Putamen (tissue), 1 donor: Measurements from ENCODE around the gene GLG1.
"Not testable (repeated sequence)": the region's sequence is repeated elsewhere in the genome, so short reads cannot be mapped to it uniquely, and the experiment has no call there.

Experiments used
- DNase-seq: peaks from one replicate; pipeline ENCODE4 v3.0.0-alpha.2; 2016; ENCODE audit warnings: low spot score

Gene GLG1

DNA sequence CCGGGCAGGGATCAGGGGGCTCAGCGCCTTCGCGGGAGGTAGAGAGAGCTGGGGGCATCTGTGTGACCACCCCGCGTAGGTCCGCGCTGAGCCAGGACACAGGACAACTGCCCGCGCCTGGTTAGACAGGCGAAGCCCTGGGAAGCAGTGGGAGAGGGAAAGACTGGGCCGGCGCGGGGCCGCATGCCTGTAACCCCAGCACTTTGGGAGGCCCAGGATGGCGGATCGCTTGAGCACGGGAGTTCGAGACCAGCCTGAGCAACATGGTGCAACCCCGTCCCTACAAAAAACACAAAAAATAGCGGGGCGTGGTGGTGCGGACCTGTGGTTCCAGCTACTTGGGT is 199.6 kb downstream of the GLG1 start:
- DNase-seq: not testable (repeated sequence)

- not testable (repeated sequence) for DNase-seq
Observed at GRCh38 chr16:74406600-74407361, 200.1 kb downstream of the GLG1 start.

DNA sequence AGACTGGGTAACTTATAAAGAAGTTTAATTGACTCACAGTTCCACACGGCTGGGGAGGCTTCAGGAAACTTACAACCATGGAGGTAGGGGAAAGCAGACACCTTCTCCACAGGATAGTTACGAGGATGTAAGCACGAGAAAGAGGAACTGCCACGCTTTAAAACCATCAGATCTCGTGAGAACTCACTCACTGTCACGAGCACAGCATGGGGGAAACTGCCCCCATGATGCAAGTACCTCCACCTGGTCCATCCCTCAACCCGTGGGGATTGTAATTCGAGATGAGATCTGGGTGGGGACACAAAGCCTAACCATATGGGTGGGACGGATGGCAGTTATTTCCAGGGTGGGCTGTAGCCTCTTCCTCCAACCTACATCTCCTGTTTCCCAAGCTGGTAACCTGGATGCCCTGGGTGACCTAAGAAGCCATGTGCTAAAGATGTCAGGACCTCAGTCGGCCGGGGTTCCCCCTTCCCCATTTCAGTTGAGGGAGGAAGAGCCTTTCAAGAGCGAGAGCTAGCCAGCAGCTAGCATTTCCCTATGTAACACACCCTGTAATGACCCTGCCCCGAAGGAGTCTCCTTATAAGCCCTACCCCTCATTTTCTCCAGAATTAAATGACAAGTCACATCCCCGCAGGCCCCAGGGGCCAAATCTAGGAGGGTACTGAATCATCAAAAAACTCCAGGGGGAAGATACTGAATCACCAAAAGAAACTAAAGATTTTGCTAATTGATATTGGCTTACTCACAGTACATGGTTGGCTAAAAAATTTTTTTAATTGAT is 202.6 kb downstream of the GLG1 start:
- DNase-seq: not testable (repeated sequence)

DNA sequence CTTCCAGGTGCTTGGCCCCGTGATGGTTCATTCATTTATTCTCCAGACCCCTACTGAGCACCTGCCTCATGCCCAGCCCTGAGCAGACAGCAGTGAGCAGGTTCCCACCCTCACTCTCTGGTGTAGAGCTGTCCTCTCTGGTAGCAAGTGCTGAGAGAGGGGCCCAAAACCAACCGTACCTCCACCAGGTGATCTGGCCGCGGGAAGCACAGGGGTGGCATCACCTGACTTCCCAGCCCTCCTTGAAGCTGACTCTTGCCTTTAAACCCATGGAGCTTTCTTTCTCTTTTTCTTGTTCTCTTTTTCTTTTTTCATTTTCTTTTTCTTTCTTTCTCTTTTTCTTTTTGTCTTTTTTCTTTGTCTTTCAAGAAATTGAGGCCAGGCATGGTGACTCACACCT is 206.7 kb downstream of the GLG1 start:
- DNase-seq: not testable (repeated sequence)

DNA sequence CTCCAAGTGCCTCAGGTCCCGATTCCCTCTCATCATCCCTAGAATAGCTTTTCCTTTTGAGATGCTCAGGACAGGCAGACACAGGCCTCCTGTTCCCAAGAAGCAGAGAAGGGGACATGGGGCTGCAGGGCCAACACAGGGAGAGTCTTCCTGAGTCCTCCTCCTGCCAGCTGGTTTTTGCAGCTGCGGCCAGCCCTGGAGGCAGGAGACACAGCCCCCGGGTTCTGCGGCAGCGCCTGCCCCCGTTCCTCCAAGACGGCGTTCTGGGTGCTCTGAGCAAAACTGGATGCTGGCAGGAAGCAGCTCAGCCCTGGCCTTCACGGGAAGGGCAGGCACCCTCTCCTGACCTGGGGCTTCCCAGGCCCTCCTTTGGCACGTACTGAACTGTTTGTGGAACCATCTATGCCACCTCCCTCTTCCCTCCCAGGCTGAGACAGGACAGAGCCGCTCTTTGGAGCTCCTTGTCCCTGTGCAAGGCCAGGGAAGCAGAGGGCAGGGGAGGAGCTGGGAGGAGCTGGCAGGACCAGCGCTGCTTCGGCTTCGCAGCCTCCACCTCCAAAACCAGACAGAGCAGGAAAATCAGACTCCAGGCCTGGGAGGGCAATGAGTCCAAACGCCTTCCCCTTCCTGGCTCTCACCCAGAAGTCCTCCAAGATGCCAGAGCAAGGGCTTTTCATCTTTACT is 208.6 kb downstream of the GLG1 start:
- not testable (repeated sequence) for DNase-seq
